Astrocyte (in vitro differentiated cells and primary cell): ENCODE results near the gene SERINC1. TPM values are rescaled to one million over a fixed set of nuclear protein-coding genes. Genes with fewer than 3 reads are reported as not detected.

Source experiments
- DNase-seq: peaks from one replicate; pipeline ENCODE4 v3.0.0-alpha.2; 2010; ENCODE audit warnings: low read depth
- FAIRE-seq: peaks from 2 replicates; lab custom pipeline; 2011; peaks lifted over from hg19 to GRCh38; lab: Jason Lieb, UNC
- H2AFZ ChIP-seq: 2 replicates; pipeline ENCODE4 v1.6.0; 2012; ENCODE audit warnings: low read depth, low read length, inconsistent platforms
- H3K27ac ChIP-seq: 2 replicates; pipeline ENCODE4 v1.5.1; 2011; ENCODE audit warnings: low read depth, low read length, inconsistent platforms
- H3K27me3 ChIP-seq: 2 replicates; pipeline ENCODE4 v1.6.0; 2011; ENCODE audit warnings: low read length, inconsistent platforms; ENCODE audit not compliant: insufficient read depth
- H3K36me3 ChIP-seq: 2 replicates; pipeline ENCODE4 v1.5.1; 2011; ENCODE audit warnings: low read length, inconsistent platforms; ENCODE audit not compliant: insufficient read depth
- H3K4me1 ChIP-seq: 2 replicates; pipeline ENCODE4 v1.5.1; 2011; ENCODE audit warnings: low read length, inconsistent platforms; ENCODE audit not compliant: insufficient read depth
- H3K4me2 ChIP-seq: 2 replicates; pipeline ENCODE4 v1.6.0; 2012; ENCODE audit warnings: low read length, inconsistent platforms
- H3K4me3 ChIP-seq: 2 replicates; pipeline ENCODE4 v1.5.1; 2011; ENCODE audit warnings: low read depth, mild to moderate bottlenecking, low read length, inconsistent platforms; ENCODE audit not compliant: insufficient read depth
- H3K79me2 ChIP-seq: 2 replicates; pipeline ENCODE4 v1.6.0; 2012; ENCODE audit warnings: mild to moderate bottlenecking, low read length, inconsistent platforms; ENCODE audit not compliant: insufficient read depth
- H3K9ac ChIP-seq: 2 replicates; pipeline ENCODE4 v1.6.0; 2012; ENCODE audit warnings: mild to moderate bottlenecking, low read length, inconsistent platforms
- H3K9me3 ChIP-seq: 2 replicates; pipeline ENCODE4 v1.5.1; 2012; ENCODE audit warnings: low read depth, mild to moderate bottlenecking, low read length, inconsistent platforms; ENCODE audit not compliant: insufficient read depth
- H4K20me1 ChIP-seq: 2 replicates; pipeline ENCODE4 v1.6.0; 2012; ENCODE audit warnings: low read length, inconsistent platforms; ENCODE audit not compliant: insufficient read depth
- H3K27ac Mint-ChIP-seq: one replicate; pipeline ENCODE4 v1.8.0; 2021; ENCODE audit warnings: mild to moderate bottlenecking, mixed read lengths; ENCODE audit not compliant: unreplicated experiment
- H3K27me3 Mint-ChIP-seq: one replicate; pipeline ENCODE4 v1.8.0; 2021; ENCODE audit warnings: low read depth, mixed read lengths; ENCODE audit not compliant: unreplicated experiment
- H3K36me3 Mint-ChIP-seq: one replicate; pipeline ENCODE4 v1.8.0; 2021; ENCODE audit warnings: low read depth, mixed read lengths; ENCODE audit not compliant: unreplicated experiment
- H3K4me1 Mint-ChIP-seq: one replicate; pipeline ENCODE4 v1.8.0; 2021; ENCODE audit warnings: low read depth, mixed read lengths; ENCODE audit not compliant: unreplicated experiment
- H3K4me3 Mint-ChIP-seq: one replicate; pipeline ENCODE4 v1.8.0; 2021; ENCODE audit warnings: mild to moderate bottlenecking, moderate library complexity, mixed read lengths; ENCODE audit not compliant: unreplicated experiment
- H3K9me3 Mint-ChIP-seq: one replicate; pipeline ENCODE4 v1.8.0; 2021; ENCODE audit warnings: mild to moderate bottlenecking, mixed read lengths; ENCODE audit not compliant: unreplicated experiment
- EZH2 ChIP-seq: IDR thresholded peaks from 2 replicates; pipeline ENCODE4 v1.6.1; 2012; ENCODE audit warnings: mild to moderate bottlenecking, low read length, inconsistent platforms; ENCODE audit not compliant: insufficient read depth
- total RNA-seq: library from RNA; stranded (reverse); gene quantifications from 2 replicates; pipeline ENCODE4 v1.2.1, GENCODE V29; 2021
- TF ChIP-seq, protein P1 (sequence below): IDR thresholded peaks from 2 replicates; pipeline ENCODE4 v1.5.1; 2011; ENCODE audit warnings: low read depth, mild to moderate bottlenecking, inconsistent platforms, low read length, moderate library complexity; ENCODE audit not compliant: insufficient read depth

Gene SERINC1
- total RNA-seq, 1 donor from 2014 or later = 203 TPM

DNA sequence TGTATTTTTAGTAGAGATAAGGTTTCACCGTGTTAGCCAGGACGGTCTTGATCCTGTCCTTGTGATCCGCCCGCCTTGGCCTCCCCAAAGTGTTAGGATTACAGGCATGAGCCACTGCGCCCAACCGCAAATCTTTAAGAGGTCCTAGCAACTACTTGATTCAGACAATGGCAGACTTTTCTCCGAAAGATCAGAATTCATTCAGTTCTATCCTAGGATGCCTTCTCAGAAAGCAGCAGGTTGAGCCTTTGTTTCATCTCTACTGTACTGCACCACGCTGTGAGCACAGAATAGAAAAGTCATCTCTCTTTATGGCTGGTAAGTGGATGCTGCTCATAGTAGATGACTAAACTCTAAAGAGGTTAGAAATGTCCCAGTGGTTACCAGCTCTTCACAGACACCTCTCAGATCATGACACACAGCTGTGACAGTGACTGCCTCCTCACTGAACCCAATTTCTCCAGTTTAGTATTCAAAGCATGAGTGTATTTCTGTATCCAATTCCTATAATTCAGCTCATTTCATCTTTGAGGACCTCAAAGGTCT lies 78.2 kb downstream of the SERINC1 start:
- TF ChIP-seq EZH2 = no peak
- TF ChIP-seq, protein P1, sequence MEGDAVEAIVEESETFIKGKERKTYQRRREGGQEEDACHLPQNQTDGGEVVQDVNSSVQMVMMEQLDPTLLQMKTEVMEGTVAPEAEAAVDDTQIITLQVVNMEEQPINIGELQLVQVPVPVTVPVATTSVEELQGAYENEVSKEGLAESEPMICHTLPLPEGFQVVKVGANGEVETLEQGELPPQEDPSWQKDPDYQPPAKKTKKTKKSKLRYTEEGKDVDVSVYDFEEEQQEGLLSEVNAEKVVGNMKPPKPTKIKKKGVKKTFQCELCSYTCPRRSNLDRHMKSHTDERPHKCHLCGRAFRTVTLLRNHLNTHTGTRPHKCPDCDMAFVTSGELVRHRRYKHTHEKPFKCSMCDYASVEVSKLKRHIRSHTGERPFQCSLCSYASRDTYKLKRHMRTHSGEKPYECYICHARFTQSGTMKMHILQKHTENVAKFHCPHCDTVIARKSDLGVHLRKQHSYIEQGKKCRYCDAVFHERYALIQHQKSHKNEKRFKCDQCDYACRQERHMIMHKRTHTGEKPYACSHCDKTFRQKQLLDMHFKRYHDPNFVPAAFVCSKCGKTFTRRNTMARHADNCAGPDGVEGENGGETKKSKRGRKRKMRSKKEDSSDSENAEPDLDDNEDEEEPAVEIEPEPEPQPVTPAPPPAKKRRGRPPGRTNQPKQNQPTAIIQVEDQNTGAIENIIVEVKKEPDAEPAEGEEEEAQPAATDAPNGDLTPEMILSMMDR = no peak
- H3K4me1 Mint-ChIP-seq = no peaks in the 10 kb centered on the region
- FAIRE-seq = no peak

More for the DNA sequence above, 78.2 kb downstream of the SERINC1 start:
- no peaks in the 10 kb centered on the region for H3K9me3 Mint-ChIP-seq
- Histone ChIP-seq H3K36me3 (no peaks in the 10 kb centered on the region), H3K9ac (no peak overlapping the region), H3K27ac (no peak overlapping the region), H3K79me2 (no peaks in the 10 kb centered on the region), H3K4me1 (no peaks in the 10 kb centered on the region), H4K20me1 (no peaks in the 10 kb centered on the region), H3K4me2 (no peak overlapping the region), H2AFZ (no peak overlapping the region), H3K4me3 (no peak overlapping the region), H3K27me3 (no peaks in the 10 kb centered on the region), H3K9me3 (no peaks in the 10 kb centered on the region)
- no peak overlapping the region for H3K4me3 Mint-ChIP-seq
- DNase-seq = no peak
- H3K27me3 Mint-ChIP-seq = peaks cover 7% of the 10 kb centered on the region
- no peak overlapping the region for H3K27ac Mint-ChIP-seq
- no peaks in the 10 kb centered on the region for H3K36me3 Mint-ChIP-seq

Other genes with a start within 250 kb of the SERINC1 start
- 9.2 and 9.3 TPM in 2 replicates for gene HSF2, start 72.2 kb downstream of the SERINC1 start, total RNA-seq
- 64.1 and 74.6 TPM in 2 replicates for gene PKIB, start 138.6 kb upstream of the SERINC1 start, total RNA-seq